ENCODE results near the gene PPT2.

- TF ChIP-seq EP300 (conservative IDR thresholded peaks at IDR 0.05; ENCODE audit: poor library complexity, severe bottlenecking) (peak; percentile 89), CTCF (IDR thresholded peaks at IDR 0.05; ENCODE audit: poor library complexity, severe bottlenecking) (peak; percentile 42), EZH2 (IDR thresholded peaks at IDR 0.05; ENCODE audit: borderline replicate concordance, insufficient read depth, low read length, poor library complexity, severe bottlenecking) (no peak), TAF1 (IDR thresholded peaks at IDR 0.05; ENCODE audit: low read depth) (no peak)
Measured at GRCh38 chr6:32153564-32154513, at the start of gene PPT2.

All from neural cell (in vitro differentiated cells).